Measurements from ENCODE around the gene CFAP157. TPM values are rescaled to one million over a fixed set of nuclear protein-coding genes. Genes with fewer than 3 reads are reported as not detected.
A peak's percentile ranks its signal among the peaks of the same experiment; 100 is the strongest.

CFAP157 gene
- total RNA-seq, 1 experiment from 2014 or later = not detected

DNA sequence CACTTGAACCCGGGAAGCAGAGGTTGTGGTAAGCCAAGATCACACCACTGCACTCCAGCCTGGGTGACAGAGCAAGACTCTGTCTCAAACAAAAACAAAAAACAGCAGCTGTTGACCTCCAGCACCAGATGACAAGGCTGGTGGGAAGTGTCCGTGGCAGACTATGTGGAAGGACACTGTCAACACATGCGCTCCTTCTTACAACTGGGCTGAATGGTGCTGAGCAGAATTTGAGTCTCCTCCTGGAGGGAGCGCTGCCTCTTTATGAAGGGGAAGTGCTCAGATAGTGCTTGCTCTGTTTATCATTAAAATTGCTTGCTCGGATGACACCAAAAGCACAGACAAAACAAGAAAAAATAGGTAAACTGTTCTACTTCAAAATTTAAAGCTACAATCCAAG, 9.2 kb upstream of the CFAP157 start:
- CTCF ChIA-PET = no interaction called here
- Mint-ChIP-seq H3K9me3 (ENCODE audit: unreplicated experiment) (no peaks in the 10 kb centered on the region), H3K27me3 (ENCODE audit: insufficient read depth, unreplicated experiment) (no peaks in the 10 kb centered on the region), H3K4me1 (ENCODE audit: insufficient read depth, unreplicated experiment) (peaks cover 7% of the 10 kb centered on the region), H3K36me3 (ENCODE audit: insufficient read depth, unreplicated experiment) (peaks cover 13% of the 10 kb centered on the region), H3K4me3 (ENCODE audit: unreplicated experiment) (no peak overlapping the region), H3K27ac (ENCODE audit: low read depth, unreplicated experiment) (no peak overlapping the region)
- DNase-seq (ENCODE audit: unreplicated experiment) = no peak
- no TSS peak for BruUV-seq (replicated peaks)
- TF ChIP-seq, protein P1, sequence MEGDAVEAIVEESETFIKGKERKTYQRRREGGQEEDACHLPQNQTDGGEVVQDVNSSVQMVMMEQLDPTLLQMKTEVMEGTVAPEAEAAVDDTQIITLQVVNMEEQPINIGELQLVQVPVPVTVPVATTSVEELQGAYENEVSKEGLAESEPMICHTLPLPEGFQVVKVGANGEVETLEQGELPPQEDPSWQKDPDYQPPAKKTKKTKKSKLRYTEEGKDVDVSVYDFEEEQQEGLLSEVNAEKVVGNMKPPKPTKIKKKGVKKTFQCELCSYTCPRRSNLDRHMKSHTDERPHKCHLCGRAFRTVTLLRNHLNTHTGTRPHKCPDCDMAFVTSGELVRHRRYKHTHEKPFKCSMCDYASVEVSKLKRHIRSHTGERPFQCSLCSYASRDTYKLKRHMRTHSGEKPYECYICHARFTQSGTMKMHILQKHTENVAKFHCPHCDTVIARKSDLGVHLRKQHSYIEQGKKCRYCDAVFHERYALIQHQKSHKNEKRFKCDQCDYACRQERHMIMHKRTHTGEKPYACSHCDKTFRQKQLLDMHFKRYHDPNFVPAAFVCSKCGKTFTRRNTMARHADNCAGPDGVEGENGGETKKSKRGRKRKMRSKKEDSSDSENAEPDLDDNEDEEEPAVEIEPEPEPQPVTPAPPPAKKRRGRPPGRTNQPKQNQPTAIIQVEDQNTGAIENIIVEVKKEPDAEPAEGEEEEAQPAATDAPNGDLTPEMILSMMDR (IDR thresholded peaks at IDR 0.05; ENCODE audit: unreplicated experiment) = no peak
- POLR2A ChIA-PET = interaction anchor here (0.7 kb wide), 1 partner anchor 44 kb away, joined by 4 read pairs; no protein-coding TSS in a partner anchor
- intact Hi-C loops (cut with micrococcal nuclease) = no loop called here

DNA sequence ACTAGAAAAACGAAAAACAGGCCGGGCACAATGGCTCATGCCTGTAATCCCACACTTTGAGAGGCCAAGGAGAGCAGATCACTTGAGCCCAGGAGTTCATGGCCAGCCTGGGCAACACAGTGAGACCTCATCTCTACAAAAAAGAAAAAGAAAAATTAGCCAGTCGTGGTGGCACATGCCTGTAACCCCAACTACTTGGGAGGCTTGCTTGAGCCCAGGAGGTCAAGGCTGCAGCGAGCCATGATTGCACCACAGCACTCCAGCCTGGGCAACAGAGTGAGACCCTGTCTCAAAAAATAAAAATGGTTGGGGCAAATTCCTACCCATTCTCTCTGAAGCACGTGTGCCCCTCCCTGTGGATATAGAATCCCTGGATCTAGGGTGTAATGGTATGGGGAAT, 8.4 kb upstream of the CFAP157 start:
- Mint-ChIP-seq H3K4me3 (ENCODE audit: unreplicated experiment) (no peak overlapping the region), H3K4me1 (ENCODE audit: insufficient read depth, unreplicated experiment) (peaks cover 7% of the 10 kb centered on the region), H3K27ac (ENCODE audit: low read depth, unreplicated experiment) (no peak overlapping the region), H3K9me3 (ENCODE audit: unreplicated experiment) (no peaks in the 10 kb centered on the region), H3K36me3 (ENCODE audit: insufficient read depth, unreplicated experiment) (peaks cover 13% of the 10 kb centered on the region), H3K27me3 (ENCODE audit: insufficient read depth, unreplicated experiment) (no peaks in the 10 kb centered on the region)
- BruUV-seq (replicated peaks) = no TSS peak
- intact Hi-C loops (cut with micrococcal nuclease) = no loop called here
- no peak for DNase-seq (ENCODE audit: unreplicated experiment)
- ChIA-PET CTCF (interaction anchor here (0.6 kb wide), 1 partner anchor 92 kb away, joined by 3 read pairs; no protein-coding TSS in a partner anchor), POLR2A (interaction anchor here (0.7 to 2.6 kb wide), 4 partner anchors 13 to 87 kb away, joined by 3 to 7 read pairs (median 4); partner anchors contain the start of gene STXBP1)
- TF ChIP-seq, protein P1 (IDR thresholded peaks at IDR 0.05; ENCODE audit: unreplicated experiment) = no peak

DNA sequence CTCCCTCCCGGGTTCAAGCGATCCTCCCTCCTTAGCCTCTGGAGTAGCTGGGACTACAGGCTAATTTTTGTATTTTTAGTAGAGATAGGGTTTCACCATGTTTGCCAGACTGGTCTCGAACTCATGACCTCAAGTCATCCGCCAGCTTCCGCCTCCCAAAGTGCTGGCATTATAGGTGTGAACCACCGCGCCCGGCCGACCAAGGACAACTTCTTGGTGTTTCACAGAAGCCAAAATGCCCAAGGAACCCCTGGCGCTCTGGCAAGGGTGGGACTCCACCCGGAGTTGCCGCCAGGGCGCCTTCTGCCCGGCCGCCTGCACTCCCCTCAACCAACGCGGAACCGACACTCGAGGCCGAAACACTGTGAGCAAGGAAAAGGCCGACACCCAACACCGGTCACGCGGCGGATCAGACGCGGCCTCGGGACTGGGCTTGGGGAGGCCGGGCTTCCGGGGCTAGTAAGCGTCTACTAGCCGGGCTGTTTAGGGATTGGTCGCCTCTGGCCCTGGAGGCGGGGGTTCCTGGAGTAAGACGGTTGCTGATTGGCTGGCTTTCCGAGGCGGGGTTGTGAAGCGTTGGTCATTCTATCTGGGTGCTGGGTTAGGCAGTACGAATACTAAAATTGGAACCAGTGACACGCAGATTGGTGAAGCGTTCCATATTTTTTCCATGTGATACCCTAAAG, 7.7 kb upstream of the CFAP157 start:
- intact Hi-C loops (cut with micrococcal nuclease) = no loop called here
- CTCF ChIA-PET = interaction anchor here (0.6 kb wide), 4 partner anchors 93 to 678 kb away, joined by 3 to 4 read pairs (median 3); no protein-coding TSS in a partner anchor
- POLR2A ChIA-PET = interaction anchor here (0.7 to 2.6 kb wide), 4 partner anchors 14 to 88 kb away, joined by 3 to 7 read pairs (median 4); partner anchors contain the start of gene STXBP1
- Mint-ChIP-seq H3K27me3 (ENCODE audit: insufficient read depth, unreplicated experiment) (no peaks in the 10 kb centered on the region), H3K4me1 (ENCODE audit: insufficient read depth, unreplicated experiment) (peaks cover 7% of the 10 kb centered on the region), H3K27ac (ENCODE audit: low read depth, unreplicated experiment) (peak overlapping the region; percentile 98), H3K9me3 (ENCODE audit: unreplicated experiment) (no peaks in the 10 kb centered on the region), H3K36me3 (ENCODE audit: insufficient read depth, unreplicated experiment) (peaks cover 13% of the 10 kb centered on the region), H3K4me3 (ENCODE audit: unreplicated experiment) (peak overlapping the region; percentile 73)
- TSS peak; percentile 84 for BruUV-seq (replicated peaks)
- TF ChIP-seq, protein P1 (IDR thresholded peaks at IDR 0.05; ENCODE audit: unreplicated experiment) = no peak
- DNase-seq (ENCODE audit: unreplicated experiment) = peak; percentile 97

DNA sequence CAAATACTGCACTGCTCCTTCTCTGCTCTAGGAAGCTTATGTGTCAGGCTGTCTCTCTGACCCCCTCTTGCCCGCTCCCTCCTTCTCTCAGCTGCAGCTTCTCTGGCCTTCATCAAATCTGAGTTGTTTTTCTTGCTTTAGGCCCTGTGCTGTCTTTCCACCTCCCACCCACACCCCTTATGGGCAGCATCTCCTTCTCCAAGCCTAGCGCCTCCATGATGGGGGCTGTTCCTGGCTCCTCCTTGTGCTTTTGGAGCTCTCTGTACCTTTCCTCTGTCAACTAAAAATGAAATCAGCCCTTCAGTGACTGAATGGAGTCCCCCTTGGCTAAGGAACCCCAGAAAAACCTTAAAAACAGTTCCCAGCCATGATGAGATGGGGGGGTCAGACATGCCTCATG, 6.6 kb upstream of the CFAP157 start:
- no peak overlapping the region for H3K4me3 Mint-ChIP-seq (ENCODE audit: unreplicated experiment)
- no peak for DNase-seq (ENCODE audit: unreplicated experiment)
- H3K27ac Mint-ChIP-seq (ENCODE audit: low read depth, unreplicated experiment) = no peak overlapping the region
- CTCF ChIA-PET = interaction anchor here (0.6 kb wide), 3 partner anchors 14 to 679 kb away, joined by 3 to 4 read pairs (median 3); no protein-coding TSS in a partner anchor
- POLR2A ChIA-PET = interaction anchor here (2.6 kb wide), 1 partner anchor 89 kb away, joined by 7 read pairs; the partner anchor contains the start of gene STXBP1
- TF ChIP-seq, protein P1 (IDR thresholded peaks at IDR 0.05; ENCODE audit: unreplicated experiment) = no peak
- no TSS peak for BruUV-seq (replicated peaks)
- intact Hi-C loops (cut with micrococcal nuclease) = no loop called here
- H3K4me1 Mint-ChIP-seq (ENCODE audit: insufficient read depth, unreplicated experiment) = peaks cover 7% of the 10 kb centered on the region
- H3K9me3 Mint-ChIP-seq (ENCODE audit: unreplicated experiment) = no peaks in the 10 kb centered on the region
- H3K36me3 Mint-ChIP-seq (ENCODE audit: insufficient read depth, unreplicated experiment) = peaks cover 13% of the 10 kb centered on the region
- H3K27me3 Mint-ChIP-seq (ENCODE audit: insufficient read depth, unreplicated experiment) = no peaks in the 10 kb centered on the region
